CD8-positive, alpha-beta memory T cell (primary cell): Measurements from ENCODE around the gene IDI1. TPM values are rescaled to one million over a fixed set of nuclear protein-coding genes. Genes with fewer than 3 reads are reported as not detected.

Source experiments
- CTCF ChIA-PET: fragments of 350-600 bp; sonication (Branson Sonifier 250); formaldehyde crosslinking; loops from one replicate; lab custom pipeline; 2021; ENCODE audit warnings: antibody characterized with exemption; lab: Charles Lee
- POLR2A ChIA-PET: fragments of 350-600 bp; sonication (Branson Sonifier 250); formaldehyde crosslinking; loops from one replicate; lab custom pipeline; 2021; ENCODE audit warnings: antibody characterized with exemption; lab: Charles Lee
- DNase-seq, 5 donors: peaks; one replicate each; pipeline versions ENCODE4 v3.0.0 to v3.0.0-alpha.2; 2020 to 2022; ENCODE audit warnings: mixed read lengths in 1 of 5
- H3K27ac ChIP-seq: one replicate; pipeline ENCODE4 v1.7.0; 2013; ENCODE audit warnings: low read depth, mild to moderate bottlenecking, low read length, moderate library complexity
- H3K27me3 ChIP-seq: 2 replicates; pipeline ENCODE4 v1.7.0; 2013; ENCODE audit warnings: low read length, mild to moderate bottlenecking; ENCODE audit not compliant: insufficient read depth, poor library complexity, severe bottlenecking
- H3K36me3 ChIP-seq: 2 replicates; pipeline ENCODE4 v1.7.0; 2013; ENCODE audit warnings: mild to moderate bottlenecking, low read length, moderate library complexity; ENCODE audit not compliant: insufficient read depth
- H3K4me1 ChIP-seq: 2 replicates; pipeline ENCODE4 v1.7.0; 2013; ENCODE audit warnings: mild to moderate bottlenecking, low read length, moderate library complexity; ENCODE audit not compliant: insufficient read depth
- H3K4me3 ChIP-seq: 2 replicates; pipeline ENCODE4 v1.7.0; 2013; ENCODE audit warnings: mild to moderate bottlenecking, low read length
- H3K9me3 ChIP-seq: 2 replicates; pipeline ENCODE4 v1.7.0; 2013; ENCODE audit warnings: mild to moderate bottlenecking, low read length
- H3K27ac Mint-ChIP-seq, 8 donors: one replicate each; pipeline ENCODE4 v1.8.0; 2020 to 2021; ENCODE audit warnings: mixed read lengths in 8 of 8, mild to moderate bottlenecking in 6 of 8, inconsistent platforms in 3 of 8, moderate library complexity in 3 of 8
- H3K27me3 Mint-ChIP-seq, 2 donors: one replicate each; pipeline ENCODE4 v1.8.0; 2020 to 2021; ENCODE audit warnings: mixed read lengths in 2 of 2, mild to moderate bottlenecking in 1 of 2, moderate library complexity in 1 of 2
- H3K36me3 Mint-ChIP-seq, 3 donors: one replicate each; pipeline ENCODE4 v1.8.0; 2020 to 2021; ENCODE audit warnings: mixed read lengths in 3 of 3, inconsistent platforms in 1 of 3, mild to moderate bottlenecking in 1 of 3
- H3K4me1 Mint-ChIP-seq, 3 donors: one replicate each; pipeline ENCODE4 v1.8.0; 2020 to 2021; ENCODE audit warnings: mixed read lengths in 3 of 3, inconsistent platforms in 1 of 3, mild to moderate bottlenecking in 1 of 3
- H3K4me3 Mint-ChIP-seq, 7 donors: one replicate each; pipeline ENCODE4 v1.8.0; 2020 to 2021; ENCODE audit warnings: mixed read lengths in 7 of 7, mild to moderate bottlenecking in 6 of 7, moderate library complexity in 4 of 7, inconsistent platforms in 2 of 7
- H3K9me3 Mint-ChIP-seq, 5 donors: one replicate each; pipeline ENCODE4 v1.8.0; 2020 to 2022; ENCODE audit warnings: mixed read lengths in 5 of 5, mild to moderate bottlenecking in 3 of 5, moderate library complexity in 2 of 5, inconsistent platforms in 1 of 5
- polyA plus RNA-seq: library from polyadenylated mRNA; unstranded; fragments of 300-500 nt; fragmentation: Illumina TruSeq; gene quantifications from one replicate; pipeline ENCODE4 v1.2.3, GENCODE V29; 2021
- total RNA-seq, 2 experiments: library from RNA; stranded (reverse); gene quantifications; one replicate each; pipeline ENCODE4 v1.2.3, GENCODE V29; 2021

Gene IDI1
- total and polyA plus RNA-seq, 3 experiments from 2014 or later: 47.4 to 53.1 (median 50.1) TPM

GRCh38 chr10:1033601-1034000 is 15.3 kb downstream of the IDI1 start:
- H3K9me3 ChIP-seq: no peaks in the 10 kb centered on the region
- H3K27ac ChIP-seq: no peak overlapping the region
- no peak overlapping the region for H3K4me3 ChIP-seq
- peaks cover 0 to 5% (median 0%) of the 10 kb centered on the region in 3 donors for H3K4me1 Mint-ChIP-seq
- no peaks in the 10 kb centered on the region for H3K4me1 ChIP-seq
- H3K4me3 Mint-ChIP-seq: no peak overlapping the region
- no peaks in the 10 kb centered on the region for H3K36me3 ChIP-seq
- H3K9me3 Mint-ChIP-seq: no peaks in the 10 kb centered on the region
- H3K36me3 Mint-ChIP-seq: peaks cover 0 to 18% (median 3%) of the 10 kb centered on the region in 3 donors
- no peak for DNase-seq
- ChIA-PET CTCF (no interaction called here), POLR2A (no interaction called here)
- no peak overlapping the region for H3K27ac Mint-ChIP-seq
- no peaks in the 10 kb centered on the region for H3K27me3 Mint-ChIP-seq
- no peaks in the 10 kb centered on the region for H3K27me3 ChIP-seq

- Histone ChIP-seq H3K36me3 (no peaks in the 10 kb centered on the region), H3K9me3 (no peaks in the 10 kb centered on the region), H3K27me3 (no peaks in the 10 kb centered on the region), H3K4me1 (no peaks in the 10 kb centered on the region), H3K27ac (no peak overlapping the region), H3K4me3 (no peak overlapping the region)
- H3K9me3 Mint-ChIP-seq: no peaks in the 10 kb centered on the region
- peak overlapping the region in 1 of 8 donors; percentile 65 for H3K27ac Mint-ChIP-seq
- no peaks in the 10 kb centered on the region for H3K4me1 Mint-ChIP-seq
- no peak overlapping the region for H3K4me3 Mint-ChIP-seq
- ChIA-PET POLR2A (no interaction called here), CTCF (interaction anchor here (1.7 kb wide), 1 partner anchor 12 kb away, joined by 3 read pairs; no protein-coding TSS in a partner anchor)
- no peaks in the 10 kb centered on the region for H3K27me3 Mint-ChIP-seq
- no peak for DNase-seq
- H3K36me3 Mint-ChIP-seq: peaks cover 0 to 1% (median 0%) of the 10 kb centered on the region in 3 donors
These were observed 19.1 kb downstream of the IDI1 start for GRCh38 chr10:1029838-1030237.

GRCh38 chr10:1026578-1026977 is 22.3 kb downstream of the IDI1 start:
- Mint-ChIP-seq H3K27me3 (no peaks in the 10 kb centered on the region), H3K9me3 (no peaks in the 10 kb centered on the region), H3K4me3 (no peak overlapping the region), H3K27ac (no peak overlapping the region), H3K36me3 (no peaks in the 10 kb centered on the region), H3K4me1 (no peaks in the 10 kb centered on the region)
- no peak for DNase-seq
- no peak overlapping the region for H3K27ac ChIP-seq
- H3K4me1 ChIP-seq: no peaks in the 10 kb centered on the region
- H3K4me3 ChIP-seq: no peak overlapping the region
- CTCF ChIA-PET: no interaction called here
- POLR2A ChIA-PET: no interaction called here
- H3K9me3 ChIP-seq: no peaks in the 10 kb centered on the region
- H3K36me3 ChIP-seq: no peaks in the 10 kb centered on the region
- no peaks in the 10 kb centered on the region for H3K27me3 ChIP-seq

- H3K9me3 Mint-ChIP-seq: no peaks in the 10 kb centered on the region
- Histone ChIP-seq H3K27me3 (no peaks in the 10 kb centered on the region), H3K36me3 (no peaks in the 10 kb centered on the region), H3K27ac (no peak within 1 kb of the TSS), H3K4me3 (no peak within 1 kb of the TSS), H3K9me3 (no peaks in the 10 kb centered on the region), H3K4me1 (no peaks in the 10 kb centered on the region)
- peaks cover 0 to under 1% (median 0%) of the 10 kb centered on the region in 3 donors for H3K36me3 Mint-ChIP-seq
- no peaks in the 10 kb centered on the region for H3K4me1 Mint-ChIP-seq
- no peak for DNase-seq
- ChIA-PET CTCF (no interaction called here), POLR2A (no interaction called here)
- no peak within 1 kb of the TSS for H3K27ac Mint-ChIP-seq
- H3K27me3 Mint-ChIP-seq: no peaks in the 10 kb centered on the region
- H3K4me3 Mint-ChIP-seq: no peak within 1 kb of the TSS
These were observed 23.2 kb downstream of the IDI1 start, which contains the start of gene IDI2 for GRCh38 chr10:1025683-1026082. Gene IDI2 (minus strand): TSS chr10:1025859. CDS start chr10:1024723, 1,136 bp downstream.

- no peaks in the 10 kb centered on the region for H3K4me1 ChIP-seq
- Mint-ChIP-seq H3K4me3 (no peak overlapping the region), H3K4me1 (no peaks in the 10 kb centered on the region), H3K9me3 (no peaks in the 10 kb centered on the region), H3K27me3 (no peaks in the 10 kb centered on the region), H3K27ac (no peak overlapping the region), H3K36me3 (peaks cover 0 to 14% (median 1%) of the 10 kb centered on the region in 3 donors)
- ChIA-PET POLR2A (no interaction called here), CTCF (no interaction called here)
- no peak for DNase-seq
- H3K27me3 ChIP-seq: no peaks in the 10 kb centered on the region
- no peaks in the 10 kb centered on the region for H3K9me3 ChIP-seq
- no peaks in the 10 kb centered on the region for H3K36me3 ChIP-seq
- no peak overlapping the region for H3K27ac ChIP-seq
- no peak overlapping the region for H3K4me3 ChIP-seq
These were observed 24.8 kb downstream of the IDI1 start for GRCh38 chr10:1024103-1024502.

- no peak overlapping the region for H3K27ac Mint-ChIP-seq
- Histone ChIP-seq H3K9me3 (no peaks in the 10 kb centered on the region), H3K27me3 (no peaks in the 10 kb centered on the region), H3K27ac (no peak overlapping the region), H3K4me3 (no peak overlapping the region), H3K4me1 (no peaks in the 10 kb centered on the region), H3K36me3 (peaks cover 1% of the 10 kb centered on the region)
- H3K9me3 Mint-ChIP-seq: no peaks in the 10 kb centered on the region
- POLR2A ChIA-PET: no interaction called here
- H3K36me3 Mint-ChIP-seq: peaks cover 0 to 25% (median 4%) of the 10 kb centered on the region in 3 donors
- no peak overlapping the region for H3K4me3 Mint-ChIP-seq
- CTCF ChIA-PET: no interaction called here
- no peaks in the 10 kb centered on the region for H3K4me1 Mint-ChIP-seq
- no peaks in the 10 kb centered on the region for H3K27me3 Mint-ChIP-seq
- DNase-seq: no peak
These were observed 26.5 kb downstream of the IDI1 start for GRCh38 chr10:1022413-1022812.

GRCh38 chr10:1020958-1021357 is 28.0 kb downstream of the IDI1 start:
- Histone ChIP-seq H3K36me3 (peaks cover 16% of the 10 kb centered on the region), H3K27me3 (no peaks in the 10 kb centered on the region), H3K27ac (no peak overlapping the region), H3K9me3 (no peaks in the 10 kb centered on the region), H3K4me3 (no peak overlapping the region), H3K4me1 (no peaks in the 10 kb centered on the region)
- no peak for DNase-seq
- ChIA-PET CTCF (no interaction called here), POLR2A (no interaction called here)
- Mint-ChIP-seq H3K27ac (no peak overlapping the region), H3K27me3 (no peaks in the 10 kb centered on the region), H3K4me1 (no peaks in the 10 kb centered on the region), H3K4me3 (no peak overlapping the region), H3K9me3 (no peaks in the 10 kb centered on the region), H3K36me3 (peaks cover 0 to 39% (median 7%) of the 10 kb centered on the region in 3 donors)

- H3K36me3 ChIP-seq: peaks cover 19% of the 10 kb centered on the region
- H3K27ac ChIP-seq: no peak overlapping the region
- H3K9me3 ChIP-seq: no peaks in the 10 kb centered on the region
- no peak overlapping the region for H3K4me3 ChIP-seq
- H3K27ac Mint-ChIP-seq: peak overlapping the region in 1 of 8 donors; percentile 65
- no peaks in the 10 kb centered on the region for H3K27me3 Mint-ChIP-seq
- no peaks in the 10 kb centered on the region for H3K27me3 ChIP-seq
- H3K9me3 Mint-ChIP-seq: no peaks in the 10 kb centered on the region
- no peak overlapping the region for H3K4me3 Mint-ChIP-seq
- CTCF ChIA-PET: no interaction called here
- no peak for DNase-seq
- peaks cover 0 to 43% (median 7%) of the 10 kb centered on the region in 3 donors for H3K36me3 Mint-ChIP-seq
- no peaks in the 10 kb centered on the region for H3K4me1 Mint-ChIP-seq
- POLR2A ChIA-PET: no interaction called here
- H3K4me1 ChIP-seq: no peaks in the 10 kb centered on the region
These were observed 28.5 kb downstream of the IDI1 start for GRCh38 chr10:1020460-1020859.
